ENCODE measurements around the gene CCDC90B.
"Not testable (repeated sequence)": the region's sequence is repeated elsewhere in the genome, so short reads cannot be mapped to it uniquely, and the experiment has no call there.

CCDC90B gene

DNA sequence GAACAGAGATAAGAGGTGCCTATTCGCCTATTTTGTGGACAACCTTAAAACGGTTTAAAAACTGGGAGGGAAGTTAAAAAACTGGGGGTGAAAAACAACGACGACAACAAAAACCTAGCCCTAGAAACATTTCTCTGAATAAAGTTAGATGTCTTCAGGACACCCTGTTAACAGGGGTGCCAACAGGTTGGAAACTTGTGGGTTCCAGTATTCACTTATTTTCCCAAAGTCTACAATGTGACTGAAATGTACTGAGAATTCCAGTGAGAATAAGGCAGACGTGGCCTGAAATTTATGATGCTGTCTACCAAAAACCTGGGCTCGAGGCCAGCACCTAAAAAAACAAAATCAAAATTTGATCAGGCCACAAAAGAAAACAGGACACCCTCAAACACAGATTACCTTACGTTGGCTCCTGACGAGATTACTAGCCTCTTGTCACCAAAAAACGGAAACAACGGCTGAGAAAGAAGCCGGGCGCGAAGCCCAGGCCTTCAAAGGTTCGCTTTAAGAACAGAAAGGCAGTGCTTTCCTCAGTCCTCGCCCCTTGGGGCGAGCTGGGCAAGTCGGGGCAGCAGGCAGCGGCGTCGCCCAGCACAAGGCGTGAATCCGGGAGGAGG is 906 bp downstream of the CCDC90B start:
- no peak for DNase-seq

DNA sequence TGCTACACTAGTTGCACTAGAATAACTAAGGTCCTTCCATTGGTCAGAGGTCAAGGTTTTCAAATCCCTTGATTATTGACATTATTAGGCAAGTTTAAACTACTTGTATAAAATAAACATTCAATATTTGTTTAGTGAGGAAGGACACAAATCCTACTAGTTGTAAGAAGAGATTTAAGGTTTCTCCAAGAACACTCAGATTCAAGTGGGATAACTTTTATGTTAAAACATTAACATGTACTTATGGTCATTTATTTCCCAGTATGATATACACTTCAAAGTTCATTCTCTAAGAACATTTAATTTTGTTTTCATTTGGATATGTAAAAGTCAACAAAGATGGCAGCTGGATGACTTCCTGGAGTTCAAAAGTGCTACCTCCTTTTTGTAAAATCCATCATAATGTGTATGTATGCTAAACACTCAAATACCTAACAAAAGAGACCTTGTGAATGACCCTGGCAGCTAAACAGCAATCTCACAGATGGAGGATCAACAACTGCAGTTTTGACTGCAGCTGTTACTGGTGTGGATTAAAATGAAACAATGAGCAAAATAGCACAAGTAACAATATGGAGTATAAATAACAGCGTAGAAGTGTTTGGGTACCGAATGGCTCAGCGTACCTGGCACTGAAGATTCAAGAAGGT is 1.5 kb downstream of the CCDC90B start:
- DNase-seq: no peak

DNA sequence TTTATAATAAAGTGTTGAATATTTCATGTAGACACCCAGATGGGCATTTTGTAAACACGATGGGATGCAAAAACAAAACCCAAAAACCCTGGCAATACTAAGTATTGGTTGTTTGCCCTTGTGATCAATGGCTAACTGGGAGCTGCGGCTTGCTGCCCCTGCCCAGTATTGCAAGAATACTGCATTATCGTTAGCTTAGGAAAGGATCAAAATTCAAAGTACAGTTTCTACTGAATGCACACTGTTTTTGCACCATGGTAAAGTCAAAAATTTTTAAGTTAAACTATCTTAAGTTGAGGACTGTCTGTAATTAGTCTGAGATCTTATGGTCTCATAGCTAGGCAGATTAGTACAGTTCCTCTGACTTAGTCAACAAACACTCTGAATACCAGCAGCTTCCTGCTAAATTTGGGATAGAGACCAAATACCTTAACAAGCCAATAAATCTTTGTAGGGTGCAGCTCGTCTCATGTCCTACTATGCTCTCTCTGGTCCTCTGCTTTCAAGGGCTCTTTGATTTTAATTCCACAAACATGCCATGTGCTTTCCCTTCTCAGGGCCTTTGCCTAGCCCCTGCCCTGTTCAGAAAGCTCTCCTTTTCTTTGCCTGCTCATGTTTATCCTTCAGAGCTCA is 4.0 kb downstream of the CCDC90B start:
- DNase-seq: no peak

DNA sequence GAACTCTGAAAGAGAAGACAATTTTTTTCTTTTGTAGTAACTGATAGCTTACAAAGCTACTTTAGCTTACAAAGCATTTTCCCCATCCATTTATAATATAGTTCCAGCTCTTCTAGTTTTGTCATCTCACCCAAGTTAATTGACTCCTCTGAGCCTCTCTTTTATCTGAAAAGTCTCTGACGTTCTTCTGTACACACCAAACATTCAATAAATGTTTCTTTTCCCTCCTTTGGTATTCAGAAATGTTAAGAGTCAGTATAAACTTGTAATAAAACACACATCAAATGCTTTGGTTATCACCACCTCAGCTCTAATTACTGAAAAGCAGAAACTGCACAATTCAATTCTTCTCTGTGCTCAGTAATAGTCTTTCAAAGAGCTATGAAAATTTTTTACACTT is 5.9 kb downstream of the CCDC90B start:
- no peak for DNase-seq

DNA sequence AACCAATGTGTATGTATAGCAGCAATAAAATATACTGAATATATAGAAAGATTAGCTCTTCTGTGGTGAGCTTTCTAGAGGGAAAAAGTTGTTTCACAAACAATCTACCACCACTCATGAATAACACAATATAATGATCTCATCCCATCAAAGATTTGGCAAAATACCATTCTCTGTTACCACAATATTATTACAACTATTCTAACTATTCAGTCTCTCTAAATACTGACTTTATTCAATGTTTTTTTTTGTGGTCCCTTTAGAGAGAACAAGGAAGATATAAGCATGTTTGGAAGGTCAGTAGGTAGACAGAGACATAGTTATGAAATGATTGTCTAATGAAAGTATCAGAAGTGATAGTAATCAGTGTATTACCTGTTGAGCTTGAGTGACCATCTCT is 7.8 kb downstream of the CCDC90B start:
- DNase-seq: no peak

DNA sequence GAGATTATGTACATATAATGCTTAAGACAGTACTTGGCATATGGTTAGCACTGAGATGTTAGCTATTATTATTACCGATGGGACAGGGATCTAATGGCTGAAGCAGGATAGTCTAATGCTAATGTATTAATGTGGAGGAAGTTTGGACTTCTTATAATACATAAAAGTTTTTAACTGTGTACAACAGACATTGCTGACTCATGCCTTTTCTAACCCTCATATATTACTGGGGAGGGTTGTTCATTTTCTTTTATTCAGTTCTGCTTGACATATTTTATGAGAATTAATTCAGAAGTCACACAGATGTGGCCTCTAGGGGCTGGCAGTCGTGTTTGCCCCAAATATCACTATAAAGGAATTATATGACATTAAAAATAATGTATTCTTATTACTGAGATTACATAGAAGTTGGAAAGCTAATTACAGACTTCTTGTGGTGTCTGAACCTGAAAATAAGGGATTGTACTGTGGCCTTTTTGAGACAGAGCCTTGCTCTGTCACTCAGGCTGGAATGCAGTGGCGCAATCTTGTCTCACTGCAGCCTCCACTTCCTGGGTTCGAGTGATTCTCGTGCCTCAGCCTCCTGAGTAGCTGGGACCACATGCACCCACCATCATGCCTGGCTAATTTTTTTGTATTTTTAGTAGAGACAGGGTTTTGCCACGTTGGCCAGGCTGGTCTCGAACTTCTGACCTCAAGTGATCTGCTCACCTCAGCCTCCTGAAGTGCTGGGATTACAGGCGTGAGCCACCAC is 10.1 kb downstream of the CCDC90B start:
- no peak for DNase-seq

DNA sequence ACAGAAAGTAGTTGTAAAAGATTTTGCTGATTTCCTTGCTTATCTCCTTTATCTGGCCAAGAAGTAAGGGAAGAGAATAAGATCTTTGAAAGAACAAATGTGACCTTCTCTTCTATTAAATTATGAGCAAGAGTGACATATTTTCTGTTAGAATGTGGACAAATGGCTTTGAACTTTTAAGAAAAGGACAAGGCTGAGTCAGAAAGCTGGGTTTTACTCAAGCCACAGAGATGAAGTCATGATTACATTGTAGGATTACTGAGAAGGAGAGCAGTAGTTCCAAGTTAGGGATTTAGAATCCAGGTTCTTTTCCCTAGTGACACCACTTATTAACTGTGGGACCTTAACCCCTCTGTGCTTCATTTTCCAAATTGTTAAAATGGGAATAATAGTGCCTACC is 13.5 kb downstream of the CCDC90B start:
- DNase-seq: no peak

DNA sequence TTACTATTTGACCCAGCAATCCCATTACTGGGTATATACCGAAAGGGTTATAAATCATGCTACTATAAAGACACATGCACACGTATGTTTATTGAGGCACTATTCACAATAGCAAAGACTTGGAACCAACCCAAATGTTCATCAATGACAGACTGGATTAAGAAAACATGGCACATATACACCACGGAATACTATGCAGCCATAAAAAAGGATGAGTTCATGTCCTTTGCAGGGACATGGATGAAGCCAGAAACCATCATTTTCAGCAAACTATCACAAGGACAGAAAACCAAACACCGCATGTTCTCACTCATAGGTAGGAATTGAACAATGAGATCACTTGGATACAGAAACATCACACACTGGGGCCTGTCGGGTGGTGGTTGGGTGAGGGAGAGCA is 14.4 kb downstream of the CCDC90B start:
- DNase-seq: not testable (repeated sequence)

DNA sequence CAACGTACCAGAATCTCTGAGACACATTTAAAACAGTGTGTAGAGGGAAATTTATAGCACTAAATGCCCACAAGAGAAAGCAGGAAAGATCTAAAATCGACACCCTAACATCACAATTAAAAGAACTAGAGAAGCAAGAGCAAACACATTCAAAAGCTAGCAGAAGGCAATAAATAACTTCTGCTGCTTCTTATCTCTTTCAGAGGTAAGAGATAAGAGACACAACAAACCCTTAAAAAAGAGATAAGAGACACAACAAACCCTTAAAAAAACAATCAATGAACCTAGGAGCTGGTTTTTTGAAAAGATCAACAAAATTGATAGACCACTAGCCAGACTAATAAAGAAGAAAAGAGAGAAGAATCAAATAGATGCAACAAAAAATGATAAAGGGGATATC is 17.1 kb downstream of the CCDC90B start:
- DNase-seq: not testable (repeated sequence)

DNA sequence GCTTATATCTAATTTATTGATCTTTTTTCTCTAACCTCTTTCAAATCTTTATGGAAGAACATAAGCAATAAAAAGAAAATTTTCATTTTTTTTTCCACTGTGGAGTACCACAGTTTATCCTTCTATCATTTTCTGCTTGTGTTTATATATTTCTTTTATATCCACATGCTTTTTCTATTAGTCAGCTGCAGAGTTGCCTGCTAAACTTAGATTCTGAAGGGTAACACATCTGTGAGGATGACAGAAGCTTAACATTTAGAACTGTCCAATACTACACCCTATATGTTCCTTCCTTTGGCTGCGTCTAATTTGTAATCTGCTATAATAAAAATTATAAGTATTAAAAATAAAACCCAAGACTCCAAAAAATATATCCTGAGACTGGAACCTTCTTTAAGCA is 20.8 kb downstream of the CCDC90B start:
- DNase-seq: no peak

DNA sequence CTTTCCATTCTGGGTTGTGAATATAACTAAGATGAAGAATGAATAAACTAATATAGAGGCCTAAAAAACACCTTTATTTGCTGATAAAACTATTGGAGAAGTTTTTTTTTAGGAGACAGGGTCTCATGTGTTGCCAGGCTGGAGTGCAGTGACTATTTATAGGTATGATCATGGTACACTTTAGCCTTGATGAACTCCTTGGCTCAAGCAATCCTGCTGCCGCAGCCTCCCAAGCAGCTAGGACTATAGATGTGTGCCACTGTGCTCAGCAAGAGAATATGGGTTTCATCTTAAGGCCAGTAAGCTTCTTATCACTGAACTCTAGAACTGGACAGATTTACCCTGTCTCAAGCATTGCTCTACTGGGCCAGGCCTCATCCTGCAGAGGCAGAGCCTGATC is 26.6 kb downstream of the CCDC90B start:
- no peak for DNase-seq

DNA sequence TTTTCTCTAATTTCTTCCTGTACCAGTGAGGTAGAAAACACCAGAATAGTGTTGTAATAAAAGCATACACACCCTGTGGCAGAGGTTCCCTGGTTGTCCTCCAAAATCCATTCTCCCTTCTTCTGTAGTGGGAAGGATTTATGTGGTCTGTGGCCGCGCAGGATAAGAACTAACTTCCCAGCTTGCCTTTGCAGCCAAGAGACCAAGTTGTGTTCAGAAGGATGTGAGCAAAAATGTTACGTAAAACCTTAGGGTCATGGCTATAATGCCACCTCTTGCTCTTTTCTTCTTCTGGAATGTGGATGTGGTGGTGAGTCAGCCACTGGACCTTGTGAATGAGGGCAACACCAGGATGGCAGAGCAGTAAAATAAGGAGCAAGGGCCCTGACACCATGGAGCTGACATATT is 28.4 kb downstream of the CCDC90B start:
- DNase-seq: no peak

DNA sequence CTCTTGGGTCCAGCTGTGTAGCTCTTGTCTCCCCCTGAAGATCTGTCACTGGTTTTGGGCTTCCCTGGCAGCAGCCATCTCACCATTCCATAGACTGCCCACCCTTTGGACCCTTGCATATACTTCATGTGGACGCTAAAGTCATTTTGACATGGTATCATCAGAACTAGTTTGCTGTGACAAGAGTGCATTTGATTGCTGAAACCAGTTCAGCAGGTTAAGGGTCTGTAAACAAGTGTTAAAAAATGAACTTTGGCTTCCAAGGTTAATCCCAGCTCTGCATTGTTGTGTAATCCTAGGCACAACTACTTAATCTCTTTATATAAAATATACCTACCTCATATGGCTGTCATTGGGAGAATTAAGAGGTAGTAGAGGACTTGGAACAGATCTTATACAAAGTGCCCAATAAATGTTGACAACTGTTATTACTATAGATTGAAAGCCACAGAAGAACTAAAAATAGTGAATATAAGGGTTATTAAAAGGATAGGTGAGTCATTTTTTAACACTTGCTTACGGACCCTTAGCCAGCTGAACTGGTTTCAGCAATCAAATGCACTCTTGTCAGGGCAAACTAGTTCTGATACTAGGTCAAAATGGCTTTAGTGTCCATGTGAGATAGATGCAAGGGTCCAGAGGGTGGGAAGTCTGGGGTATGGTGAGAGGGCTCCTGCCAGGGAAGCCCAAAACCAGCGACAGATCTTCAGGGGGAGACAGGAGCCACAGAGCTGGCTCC is 29.4 kb downstream of the CCDC90B start:
- DNase-seq: no peak

DNA sequence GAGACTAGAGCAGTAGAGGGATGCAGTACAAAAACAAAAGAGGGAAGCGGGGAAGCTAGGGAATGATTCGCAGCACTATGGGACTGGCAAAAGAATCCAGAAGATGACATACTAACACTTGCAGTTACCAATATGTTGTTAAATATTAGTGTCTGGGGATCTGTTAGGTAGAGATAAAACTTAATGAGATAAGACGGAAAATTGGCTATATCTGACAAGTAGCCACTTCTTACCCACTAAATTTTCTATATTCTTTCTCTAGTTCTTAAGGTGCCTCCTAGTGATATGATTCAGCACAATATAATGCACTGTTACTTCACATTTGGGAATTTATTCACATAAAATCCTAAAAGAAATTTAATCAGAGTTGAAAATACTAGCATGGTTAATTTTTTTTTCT is 30.8 kb downstream of the CCDC90B start:
- no peak for DNase-seq

DNA sequence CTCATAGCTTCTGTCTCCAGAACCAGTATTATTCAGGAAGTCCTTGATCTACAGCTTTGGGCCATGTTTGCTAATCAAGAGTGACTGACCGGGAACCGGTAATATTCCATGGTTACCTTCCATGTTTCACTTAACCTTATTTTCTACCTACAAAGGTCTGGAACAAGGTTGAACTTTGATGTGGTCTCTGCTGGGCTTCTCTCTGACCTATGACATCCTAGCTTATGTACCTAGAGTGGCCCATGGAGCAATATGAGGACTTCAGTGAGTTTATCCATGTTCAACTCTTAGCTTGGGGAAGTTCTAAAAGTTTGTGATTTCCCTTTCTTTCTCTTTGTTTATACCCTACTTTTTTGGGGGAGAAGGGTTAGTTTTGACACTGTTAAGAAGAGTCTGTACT is 33.2 kb downstream of the CCDC90B start:
- no peak for DNase-seq

DNA sequence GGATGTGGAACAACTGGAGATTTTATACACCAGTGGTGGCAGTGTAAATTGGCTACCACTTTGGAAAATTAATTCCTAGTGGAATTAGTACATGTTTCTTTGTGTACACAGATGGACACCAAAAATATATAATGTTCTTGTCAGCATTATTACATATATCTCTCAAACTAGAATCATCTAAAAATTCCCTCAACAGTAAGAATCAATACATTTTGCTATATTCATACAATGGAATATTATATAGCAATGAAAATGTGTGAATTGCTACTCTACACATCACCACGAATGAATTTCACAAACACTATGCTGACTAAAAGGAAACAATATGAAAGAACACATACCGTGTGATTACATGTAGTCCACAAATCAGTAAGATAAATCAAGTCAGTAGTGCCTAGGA is 33.9 kb downstream of the CCDC90B start:
- DNase-seq: no peak

DNA sequence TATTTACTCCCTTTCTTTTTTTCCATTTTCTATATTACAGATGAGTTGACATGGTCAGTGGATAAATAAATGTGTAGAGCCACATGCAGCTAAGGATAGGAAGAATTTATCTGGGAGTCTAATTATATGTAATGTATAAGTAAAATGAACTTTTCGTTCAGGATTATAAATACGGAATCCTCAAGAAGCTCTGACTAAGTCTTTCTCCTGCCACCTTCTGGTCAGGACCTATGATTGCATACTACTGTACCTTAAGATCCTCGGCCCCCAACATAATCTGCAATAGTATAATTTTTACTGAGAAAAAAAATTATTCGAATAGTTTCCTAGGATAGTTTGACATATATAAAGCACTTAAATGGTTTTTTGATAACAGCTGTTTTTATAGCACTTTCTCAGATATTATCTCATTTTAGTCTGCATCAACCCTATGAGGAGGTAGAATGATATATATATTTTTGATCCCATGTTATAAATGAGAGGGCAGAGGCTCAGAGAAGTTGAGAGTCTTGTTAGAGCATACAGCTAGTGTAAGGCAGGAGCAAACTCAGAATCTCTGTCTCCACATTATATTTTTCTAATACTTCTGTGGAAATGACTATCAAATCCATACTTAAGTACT is 36.1 kb downstream of the CCDC90B start:
- DNase-seq: no peak

DNA sequence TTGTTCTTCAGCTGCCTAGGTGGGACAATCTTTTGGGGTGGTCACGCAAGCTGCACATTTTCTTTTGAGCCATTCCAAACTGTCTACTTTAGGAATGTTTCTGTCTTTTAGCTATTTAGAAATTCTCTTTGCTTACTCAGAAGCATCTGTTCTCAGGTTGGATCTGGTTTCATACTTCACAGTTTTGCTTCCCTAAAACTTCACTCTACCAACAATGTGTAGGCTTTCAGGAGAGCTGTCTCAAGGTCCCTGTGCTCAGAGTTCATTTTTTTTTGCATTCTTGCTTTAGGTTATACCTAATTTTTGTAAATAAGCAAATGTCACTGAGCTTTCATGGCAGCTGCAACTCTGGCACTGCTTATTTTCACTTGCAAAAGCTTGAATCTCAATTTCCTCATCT is 36.7 kb downstream of the CCDC90B start:
- no peak for DNase-seq

DNA sequence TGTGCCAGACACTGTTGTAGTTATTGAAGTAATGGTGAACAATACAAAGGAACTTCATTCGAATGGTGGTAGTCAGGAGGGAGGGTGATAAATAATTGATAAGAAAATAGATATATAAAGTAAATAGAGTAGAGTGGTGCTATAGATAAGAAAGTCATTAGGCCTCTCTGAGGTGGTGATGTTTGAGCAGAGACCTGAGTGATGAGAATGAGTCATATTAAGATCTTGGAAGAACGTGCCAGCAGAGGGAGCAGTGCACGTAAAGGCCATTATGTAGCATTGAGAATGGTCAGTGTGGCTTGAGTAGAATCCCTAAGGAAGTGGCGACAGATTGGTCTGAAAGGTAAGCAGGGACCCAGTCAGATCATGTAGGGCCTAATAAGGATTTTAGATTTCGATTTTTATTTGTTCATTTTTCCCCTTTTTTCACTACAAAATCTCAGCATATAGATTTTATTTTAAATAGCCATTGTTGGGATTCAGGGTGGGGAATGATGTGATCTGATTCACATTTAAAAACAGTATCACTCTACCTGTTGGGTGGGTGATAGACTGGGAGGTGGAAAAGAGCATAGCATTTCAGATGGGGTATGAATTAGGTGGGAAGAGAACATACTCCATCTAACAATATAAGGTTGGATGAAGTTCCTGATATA is 44.7 kb downstream of the CCDC90B start:
- no peak for DNase-seq

DNA sequence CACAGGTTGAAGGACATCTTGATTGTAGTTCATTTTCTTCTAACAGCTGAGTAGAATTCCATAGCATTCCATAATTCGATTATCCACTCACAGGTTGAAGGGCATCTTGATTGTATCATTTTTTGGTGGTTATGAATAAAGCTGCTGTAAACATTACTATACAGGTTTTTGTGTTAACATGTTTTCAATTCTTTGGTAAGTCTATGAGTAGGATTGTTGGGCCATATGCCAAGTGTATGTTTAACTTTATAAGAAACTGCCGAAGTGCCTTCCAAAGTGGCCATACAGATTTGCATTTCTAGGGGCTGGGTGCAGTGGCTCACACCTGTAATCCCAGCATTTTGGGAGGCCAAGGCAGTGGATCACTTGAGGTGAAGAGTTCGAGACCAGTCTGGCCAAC is 48.1 kb downstream of the CCDC90B start:
- DNase-seq: no peak

DNA sequence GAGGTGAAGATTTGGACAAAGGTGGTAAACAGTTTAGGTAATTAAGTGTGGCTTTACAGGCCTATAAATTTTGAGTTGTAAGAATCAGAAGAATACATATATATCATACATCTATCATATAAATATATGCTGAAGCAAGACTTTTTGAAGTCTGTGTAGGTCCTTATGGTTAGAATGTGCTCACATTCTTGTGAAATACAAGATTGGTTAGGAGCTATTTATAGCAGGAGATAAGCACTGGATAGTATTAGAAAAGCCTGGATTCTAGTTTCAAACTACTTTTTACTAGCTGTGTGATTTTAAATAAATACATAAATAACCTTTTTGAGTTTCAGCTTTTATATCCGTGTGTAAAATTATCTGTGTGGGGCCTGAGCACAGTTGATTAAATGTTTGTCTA is 50.3 kb downstream of the CCDC90B start:
- no peak for DNase-seq

DNA sequence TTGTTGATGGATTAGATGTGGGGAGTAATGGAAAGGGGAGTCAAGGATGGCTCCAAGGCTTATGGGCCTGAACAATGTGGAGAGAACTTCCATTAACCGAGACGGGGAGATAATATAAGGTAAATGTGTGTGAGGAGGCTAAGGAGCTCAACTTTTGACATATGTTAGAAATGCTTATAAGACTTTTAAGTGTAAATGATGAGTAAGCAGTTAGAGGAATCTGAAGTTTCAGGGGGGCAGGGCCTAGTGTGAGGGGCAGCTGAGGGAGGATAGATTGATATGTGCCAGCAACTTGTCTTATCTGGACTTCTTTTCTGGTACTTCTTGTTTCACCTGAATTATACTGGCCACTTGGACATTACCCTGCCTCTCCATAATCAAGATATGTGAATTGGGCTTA is 62.7 kb downstream of the CCDC90B start:
- no peak for DNase-seq
